ENCODE results near the gene PRDM16. TPM values are rescaled to one million over a fixed set of nuclear protein-coding genes. Genes with fewer than 3 reads are reported as not detected.
A peak's percentile ranks its signal among the peaks of the same experiment; 100 is the strongest.

PRDM16 gene
- total and polyA plus RNA-seq, 2 of the 13 experiments (the other 11 are each of a cell fraction or from before 2014, with no cell fraction given) = 0.15 to 0.81 TPM

GRCh38 chr1:3251099-3251806 is 182.2 kb downstream of the PRDM16 start (continued):
- TF ChIP-seq FOXC1 (CRISPR knock-in tag; IDR thresholded peaks at IDR 0.05; ENCODE audit: borderline replicate concordance) (no peak), ZNF275 (CRISPR knock-in tag; IDR thresholded peaks at IDR 0.05; ENCODE audit: borderline replicate concordance) (no peak), POLR2G (IDR thresholded peaks at IDR 0.05; ENCODE audit: low read depth, low read length) (no peak), ZNF224 (CRISPR knock-in tag; IDR thresholded peaks at IDR 0.05) (no peak), ARID5B (CRISPR knock-in tag; IDR thresholded peaks at IDR 0.05) (0 out of 2 replicates have a peak, but pooled peaks have one; percentile 9), ZZZ3 (CRISPR knock-in tag; IDR thresholded peaks at IDR 0.05; ENCODE audit: borderline replicate concordance) (no peak), RFXANK (CRISPR knock-in tag; IDR thresholded peaks at IDR 0.05) (no peak), KLF13 (CRISPR knock-in tag; IDR thresholded peaks at IDR 0.05) (no peak), ZNF207 (IDR thresholded peaks at IDR 0.05; ENCODE audit: borderline replicate concordance) (no peak), ZNF256 (CRISPR knock-in tag; conservative IDR thresholded peaks at IDR 0.05) (no peak), CSRNP2 (CRISPR knock-in tag; conservative IDR thresholded peaks at IDR 0.05; ENCODE audit: low read depth) (no peak), GATAD1 (CRISPR knock-in tag; IDR thresholded peaks at IDR 0.05) (no peak), ZNF546 (CRISPR knock-in tag; conservative IDR thresholded peaks at IDR 0.05) (no peak), ZFYVE20 (CRISPR knock-in tag; IDR thresholded peaks at IDR 0.05; ENCODE audit: borderline replicate concordance, low read depth) (no peak), JUN (CRISPR knock-in tag; IDR thresholded peaks at IDR 0.05) (no peak), SKIL (CRISPR knock-in tag; IDR thresholded peaks at IDR 0.05; ENCODE audit: borderline replicate concordance) (peak; percentile 57; the same call in 1 of the 2 replicates), ZNF333 (CRISPR knock-in tag; IDR thresholded peaks at IDR 0.05; ENCODE audit: borderline replicate concordance) (no peak), SMARCC2 (IDR thresholded peaks at IDR 0.05) (no peak), YEATS2 (CRISPR knock-in tag; IDR thresholded peaks at IDR 0.05; ENCODE audit: borderline replicate concordance) (no peak)
